AG04450 (cell line): ENCODE results near the gene PHC2. TPM values are rescaled to one million over a fixed set of nuclear protein-coding genes. Genes with fewer than 3 reads are reported as not detected.
"Not testable (repeated sequence)": the region's sequence is repeated elsewhere in the genome, so short reads cannot be mapped to it uniquely, and the experiment has no call there.

Experiments
- CTCF ChIA-PET: fragments of 300-600, 350-600 bp; formaldehyde crosslinking; extraction: SDS; loops from one replicate; lab custom pipeline; 2022; ENCODE audit warnings: antibody characterized with exemption, inconsistent platforms; lab: Charles Lee
- POLR2A ChIA-PET: fragments of 350-600 bp; formaldehyde crosslinking; extraction: SDS; loops from one replicate; lab custom pipeline; 2021; ENCODE audit warnings: antibody characterized with exemption, inconsistent platforms; lab: Yijun Ruan, JAX
- DNase-seq: peaks from one replicate; pipeline ENCODE4 v3.0.0-alpha.2; 2011; ENCODE audit warnings: low read depth, low spot score
- H3K27ac ChIP-seq: one replicate; pipeline ENCODE4 v1.5.1; 2012; ENCODE audit warnings: low read depth, low read length, control low read depth
- H3K27me3 ChIP-seq: one replicate; pipeline ENCODE4 v1.6.0; 2012; ENCODE audit warnings: low read length; ENCODE audit not compliant: control insufficient read depth, insufficient read depth
- H3K4me3 ChIP-seq: 2 replicates; pipeline ENCODE4 v1.5.1; 2011; ENCODE audit warnings: mild to moderate bottlenecking, low read depth, low read length, control low read depth
- H3K9me3 ChIP-seq: 2 replicates; pipeline ENCODE4 v1.5.1; 2012; ENCODE audit warnings: low read length; ENCODE audit not compliant: control insufficient read depth, insufficient read depth
- CTCF ChIP-seq: IDR thresholded peaks from 2 replicates; pipeline ENCODE4 v1.5.1; 2011; ENCODE audit warnings: low read depth, low read length, control low read depth, inconsistent platforms
- polyA plus RNA-seq: library from polyadenylated mRNA; depleted of rRNA; stranded (reverse); fragments of >200 nt; gene quantifications from 2 replicates; pipeline ENCODE4 v1.2.3, GENCODE V29; 2011

The PHC2 gene
- polyA plus RNA-seq, 1 experiment, result 47.1 TPM

GRCh38 chr1:33295023-33295422 lies 135.9 kb downstream of the PHC2 start:
- TF ChIP-seq CTCF, result no peak
- H3K27me3 ChIP-seq, result no peaks in the 10 kb centered on the region
- H3K4me3 ChIP-seq, result no peak overlapping the region
- DNase-seq, result no peak
- H3K9me3 ChIP-seq, result no peaks in the 10 kb centered on the region
- ChIA-PET POLR2A (interaction anchor here (0.9 to 1.0 kb wide), 3 partner anchors 55 to 177 kb away, joined by 3 to 5 read pairs (median 4); partner anchors contain the start of gene ZSCAN20), CTCF (interaction anchor here (0.5 to 10.7 kb wide), 55 partner anchors 10 to 325 kb away, joined by 3 to 212 read pairs (median 6); partner anchors contain the start of genes A3GALT2, TRIM62 and ZSCAN20)
- H3K27ac ChIP-seq, result no peak overlapping the region

- TF ChIP-seq CTCF, result no peak
- no peak for DNase-seq
- no peak overlapping the region for H3K27ac ChIP-seq
- H3K4me3 ChIP-seq, result no peak overlapping the region
- H3K9me3 ChIP-seq, result no peaks in the 10 kb centered on the region; the same call in 1 of the 2 replicates
- ChIA-PET CTCF (interaction anchor here (0.6 to 10.7 kb wide), 32 partner anchors 9 to 326 kb away, joined by 3 to 212 read pairs (median 8); partner anchors contain the start of genes A3GALT2, TRIM62 and ZSCAN20), POLR2A (interaction anchor here (0.9 kb wide), 1 partner anchor 174 kb away, joined by 3 read pairs; no protein-coding TSS in a partner anchor)
- no peaks in the 10 kb centered on the region for H3K27me3 ChIP-seq
These were observed 136.6 kb downstream of the PHC2 start for GRCh38 chr1:33294071-33295010.

GRCh38 chr1:33292726-33293340 lies 138.1 kb downstream of the PHC2 start:
- CTCF ChIA-PET, result interaction anchor here (1.3 to 10.7 kb wide), 2 partner anchors 163 to 177 kb away, joined by 5 to 212 read pairs; partner anchors contain the start of gene ZSCAN20
- TF ChIP-seq CTCF, result no peak

GRCh38 chr1:33290615-33291014 lies 140.3 kb downstream of the PHC2 start:
- H3K9me3 ChIP-seq, CTCF ChIA-PET, H3K4me3 ChIP-seq, DNase-seq, POLR2A ChIA-PET, H3K27me3 ChIP-seq, H3K27ac ChIP-seq: not testable (repeated sequence)

More at GRCh38 chr1:33292726-33293340, 138.1 kb downstream of the PHC2 start:
- no peak for DNase-seq
- no peak overlapping the region for H3K27ac ChIP-seq
- H3K9me3 ChIP-seq, result no peaks in the 10 kb centered on the region; the same call in 1 of the 2 replicates
- POLR2A ChIA-PET, result interaction anchor here (0.9 kb wide), 1 partner anchor 176 kb away, joined by 3 read pairs; no protein-coding TSS in a partner anchor
- H3K27me3 ChIP-seq, result no peaks in the 10 kb centered on the region
- no peak overlapping the region for H3K4me3 ChIP-seq

- no peak for TF ChIP-seq CTCF
- no peaks in the 10 kb centered on the region; the same call in 1 of the 2 replicates for H3K9me3 ChIP-seq
- H3K27me3 ChIP-seq, result no peaks in the 10 kb centered on the region
- H3K27ac ChIP-seq, result no peak overlapping the region
- DNase-seq, result no peak
- CTCF ChIA-PET, result no interaction called here
- POLR2A ChIA-PET, result no interaction called here
- H3K4me3 ChIP-seq, result no peak overlapping the region
These were observed 141.1 kb downstream of the PHC2 start for GRCh38 chr1:33289858-33290154.
